Mucosa of rectum (tissue), 2 donors: ENCODE results near the gene CDK9.

Experiments used
- H3K27ac ChIP-seq, 2 donors: one replicate each; pipeline ENCODE4 v1.7.0; 2013; ENCODE audit warnings: inconsistent platforms in 2 of 2, low read depth in 2 of 2, low read length in 2 of 2
- H3K27me3 ChIP-seq, 2 donors: one replicate each; pipeline ENCODE4 v1.7.0; 2013; ENCODE audit warnings: low read length in 2 of 2; ENCODE audit not compliant: control insufficient read depth in 2 of 2, insufficient read depth in 2 of 2
- H3K36me3 ChIP-seq, 2 donors: one replicate each; pipeline ENCODE4 v1.7.0; 2013; ENCODE audit warnings: low read length in 2 of 2; ENCODE audit not compliant: control insufficient read depth in 2 of 2, insufficient read depth in 2 of 2
- H3K4me1 ChIP-seq, 2 donors: one replicate each; pipeline ENCODE4 v1.7.0; 2013; ENCODE audit warnings: low read length in 2 of 2, mild to moderate bottlenecking in 1 of 2; ENCODE audit not compliant: control insufficient read depth in 2 of 2, insufficient read depth in 2 of 2
- H3K4me3 ChIP-seq, 2 donors: one replicate each; pipeline ENCODE4 v1.7.0; 2013; ENCODE audit warnings: low read length in 2 of 2
- H3K9ac ChIP-seq, 2 donors: one replicate each; pipeline ENCODE4 v1.7.0; 2013; ENCODE audit warnings: low read length in 2 of 2, low read depth in 1 of 2, mild to moderate bottlenecking in 1 of 2
- H3K9me3 ChIP-seq, 2 donors: one replicate each; pipeline ENCODE4 v1.7.0; 2013; ENCODE audit warnings: low read length in 2 of 2; ENCODE audit not compliant: control insufficient read depth in 2 of 2
- donor health status: healthy.
- donor health status: Normal muscosa, but diverticular disease.

The CDK9 gene

DNA sequence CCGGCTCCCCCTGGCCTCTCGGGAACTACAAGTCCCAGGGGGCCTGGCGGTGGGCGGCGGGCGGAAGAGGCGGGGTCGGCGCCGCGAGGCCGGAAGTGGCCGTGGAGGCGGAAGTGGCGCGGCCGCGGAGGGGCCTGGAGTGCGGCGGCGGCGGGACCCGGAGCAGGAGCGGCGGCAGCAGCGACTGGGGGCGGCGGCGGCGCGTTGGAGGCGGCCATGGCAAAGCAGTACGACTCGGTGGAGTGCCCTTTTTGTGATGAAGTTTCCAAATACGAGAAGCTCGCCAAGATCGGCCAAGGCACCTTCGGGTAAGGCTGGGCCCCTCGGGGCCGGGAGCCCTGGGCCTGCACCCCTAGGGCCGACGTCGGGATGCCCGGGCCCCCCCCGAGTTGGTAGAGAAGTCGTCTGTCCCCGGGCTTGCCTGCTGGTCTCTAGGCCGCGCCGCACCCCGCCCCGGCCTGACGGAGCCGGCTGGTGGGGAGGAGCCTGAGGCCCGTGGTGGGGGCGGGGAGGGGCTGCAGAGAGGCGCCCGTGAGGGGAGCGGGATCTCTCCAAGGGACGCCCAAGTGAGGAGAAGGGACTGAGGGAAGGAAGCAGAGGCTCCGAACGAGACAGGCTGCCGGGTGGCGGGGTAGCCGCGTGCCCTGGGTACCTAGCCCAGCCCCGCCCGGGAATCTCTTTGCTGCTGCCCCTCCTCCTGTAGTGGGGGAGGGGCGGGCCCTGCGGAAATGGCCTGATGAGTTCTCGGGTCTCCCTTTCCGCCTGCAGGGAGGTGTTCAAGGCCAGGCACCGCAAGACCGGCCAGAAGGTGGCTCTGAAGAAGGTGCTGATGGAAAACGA is at the start of gene CDK9:
Gene CDK9 (plus strand): TSS at position 102 of the 840 bp plus-strand sequence. CDS start 115 bp downstream, at position 217.
- H3K4me3 ChIP-seq: peak within 1 kb of the TSS; percentile 82 to 89
- peak within 1 kb of the TSS; percentile 85 to 91 for H3K9ac ChIP-seq
- H3K27ac ChIP-seq: peak within 1 kb of the TSS; percentile 90 to 94
- H3K36me3 ChIP-seq: peaks cover 39 to 42% of the 10 kb centered on the region in 2 donors
- peaks cover 10 to 18% of the 10 kb centered on the region in 2 donors for H3K4me1 ChIP-seq
- no peaks in the 10 kb centered on the region for H3K9me3 ChIP-seq
- peaks cover 0 to 2% of the 10 kb centered on the region in 2 donors for H3K27me3 ChIP-seq

DNA sequence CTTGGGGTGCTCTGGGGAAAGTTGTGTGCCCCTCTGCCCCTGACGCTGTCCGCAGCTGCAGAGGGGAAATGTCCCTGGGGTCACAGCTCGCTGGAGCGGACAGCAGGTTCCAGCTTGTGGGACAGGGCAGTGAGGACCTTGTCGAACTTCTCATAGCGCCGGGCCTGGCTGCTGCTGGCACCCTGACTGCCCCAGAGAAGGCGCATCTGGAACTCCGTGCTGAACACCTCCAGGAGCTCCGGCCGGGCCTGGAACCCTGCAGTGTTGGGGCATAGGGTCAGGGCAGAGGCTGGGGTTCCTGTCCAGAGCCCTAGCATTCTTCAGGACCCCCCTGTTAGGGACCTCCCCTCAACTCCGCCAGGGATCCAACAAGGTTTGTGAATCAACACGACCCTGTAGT is 47.2 kb upstream of the CDK9 start:
- Histone ChIP-seq H3K4me3 (no peak overlapping the region), H3K9me3 (no peaks in the 10 kb centered on the region), H3K27me3 (peaks cover 2 to 8% of the 10 kb centered on the region in 2 donors), H3K36me3 (peaks cover 0 to 8% of the 10 kb centered on the region in 2 donors), H3K27ac (no peak overlapping the region), H3K9ac (no peak overlapping the region), H3K4me1 (peaks cover 13 to 16% of the 10 kb centered on the region in 2 donors)

DNA sequence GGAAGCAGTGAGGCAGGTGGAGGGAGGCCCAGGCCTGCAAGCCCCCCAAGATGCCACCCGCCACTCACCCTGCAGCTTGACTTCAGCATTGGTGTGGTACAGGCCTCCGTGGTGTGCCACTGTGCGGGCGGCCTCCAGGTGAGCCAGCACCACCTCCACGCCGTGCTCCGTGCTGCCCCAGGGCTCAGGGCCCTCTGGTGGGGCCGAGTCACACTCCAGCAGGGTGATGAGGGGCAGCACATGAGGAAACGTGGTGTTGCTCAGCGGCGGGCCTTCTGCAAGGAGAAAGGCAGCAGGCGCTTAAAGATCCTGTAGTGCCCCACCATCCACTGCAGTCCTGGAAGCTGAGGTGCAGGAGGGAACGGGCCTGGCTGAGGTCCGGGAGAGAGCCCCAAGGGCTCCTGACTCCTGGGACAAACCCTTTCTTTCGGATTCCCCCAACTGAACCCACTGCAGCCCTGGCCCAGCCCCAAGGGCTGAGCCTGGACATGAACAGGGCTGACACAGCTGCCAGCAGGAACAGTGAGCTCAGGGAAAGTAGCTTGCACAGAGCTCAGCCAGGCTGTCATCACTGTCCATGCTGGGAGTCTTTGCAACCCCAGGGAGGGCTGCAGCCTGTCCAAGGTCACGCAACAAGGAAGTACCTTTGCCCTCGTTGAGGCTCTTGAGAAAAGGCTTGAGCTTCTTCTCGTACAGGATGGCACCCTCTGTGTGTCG is 46.1 kb upstream of the CDK9 start:
- peak overlapping the region; percentile 3 to 42 for H3K27ac ChIP-seq
- H3K36me3 ChIP-seq: peaks cover 0 to 11% of the 10 kb centered on the region in 2 donors
- H3K9ac ChIP-seq: no peak overlapping the region
- H3K9me3 ChIP-seq: no peaks in the 10 kb centered on the region
- H3K4me1 ChIP-seq: peaks cover 8 to 9% of the 10 kb centered on the region in 2 donors
- H3K27me3 ChIP-seq: peaks cover 2 to 8% of the 10 kb centered on the region in 2 donors
- H3K4me3 ChIP-seq: no peak overlapping the region

DNA sequence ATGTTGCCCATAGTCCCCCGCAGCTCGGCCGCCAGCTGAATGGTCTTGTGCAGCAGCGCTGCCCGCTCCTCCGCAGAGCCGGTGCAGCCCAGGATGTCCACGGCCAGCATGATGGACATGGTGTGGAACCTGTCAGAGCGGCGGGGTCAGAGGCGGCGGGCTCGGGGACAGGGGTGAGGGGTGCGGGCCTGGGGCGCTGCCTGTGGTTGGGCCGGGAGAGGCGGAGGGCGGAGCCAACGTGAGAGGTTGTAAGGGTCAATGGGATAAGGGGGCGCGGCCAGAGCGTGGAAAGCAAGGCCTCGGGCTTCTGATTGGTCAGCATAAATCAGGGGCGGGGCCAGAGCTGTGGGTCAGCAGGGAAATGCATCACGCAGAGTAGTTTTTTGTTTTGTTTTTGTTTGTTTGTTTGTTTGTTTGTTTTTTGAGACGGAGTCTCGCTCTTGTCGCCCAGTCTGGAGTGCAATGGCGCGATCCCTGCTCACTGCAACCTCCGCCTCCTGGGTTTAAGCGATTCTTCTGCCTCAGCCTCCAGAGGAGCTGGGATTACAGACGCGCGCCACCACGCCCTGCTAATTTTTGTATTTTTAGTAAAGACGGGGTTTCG is 43.9 kb upstream of the CDK9 start:
- H3K9ac ChIP-seq: no peak overlapping the region
- H3K27me3 ChIP-seq: peaks cover 2 to 8% of the 10 kb centered on the region in 2 donors
- peaks cover 5 to 7% of the 10 kb centered on the region in 2 donors for H3K4me1 ChIP-seq
- H3K4me3 ChIP-seq: no peak overlapping the region
- peaks cover 0 to 11% of the 10 kb centered on the region in 2 donors for H3K36me3 ChIP-seq
- H3K27ac ChIP-seq: no peak overlapping the region
- no peaks in the 10 kb centered on the region for H3K9me3 ChIP-seq

DNA sequence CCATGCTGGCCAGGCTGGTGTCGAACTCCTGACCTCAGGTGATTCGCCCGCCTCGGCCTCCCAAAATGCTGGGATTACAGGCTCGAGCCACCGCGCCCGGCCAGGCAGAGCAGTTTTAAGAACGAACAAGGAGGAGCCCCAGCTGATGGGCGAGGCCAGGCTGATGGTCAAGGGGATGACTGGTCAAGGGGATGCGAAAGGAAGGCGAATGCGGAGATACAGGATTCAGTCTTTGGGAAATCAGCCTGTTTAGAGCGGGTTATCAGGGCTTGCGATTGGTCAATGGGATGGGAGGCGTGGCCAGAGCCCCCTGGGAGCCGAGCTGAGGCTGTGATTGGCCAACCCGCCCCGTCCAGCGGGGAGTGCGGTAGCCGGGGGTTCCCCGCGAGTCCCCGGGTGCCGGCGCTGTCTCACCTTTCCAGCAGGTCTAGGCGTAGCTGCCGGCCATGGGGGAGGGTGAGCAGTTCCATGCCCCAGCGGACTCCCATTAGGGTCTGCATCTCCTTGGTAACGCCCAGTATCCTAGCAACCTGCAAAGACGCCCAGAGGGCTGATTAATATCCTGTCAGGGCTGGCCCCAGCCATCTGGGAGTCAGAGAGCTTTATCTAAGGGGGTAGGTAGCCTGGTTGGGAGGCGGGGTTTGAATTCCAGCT is 43.3 kb upstream of the CDK9 start:
- Histone ChIP-seq H3K27ac (no peak overlapping the region), H3K9ac (no peak overlapping the region), H3K9me3 (no peaks in the 10 kb centered on the region), H3K4me1 (peaks cover 5 to 7% of the 10 kb centered on the region in 2 donors), H3K36me3 (peaks cover 0 to 11% of the 10 kb centered on the region in 2 donors), H3K4me3 (no peak overlapping the region), H3K27me3 (peaks cover 2 to 12% of the 10 kb centered on the region in 2 donors)

DNA sequence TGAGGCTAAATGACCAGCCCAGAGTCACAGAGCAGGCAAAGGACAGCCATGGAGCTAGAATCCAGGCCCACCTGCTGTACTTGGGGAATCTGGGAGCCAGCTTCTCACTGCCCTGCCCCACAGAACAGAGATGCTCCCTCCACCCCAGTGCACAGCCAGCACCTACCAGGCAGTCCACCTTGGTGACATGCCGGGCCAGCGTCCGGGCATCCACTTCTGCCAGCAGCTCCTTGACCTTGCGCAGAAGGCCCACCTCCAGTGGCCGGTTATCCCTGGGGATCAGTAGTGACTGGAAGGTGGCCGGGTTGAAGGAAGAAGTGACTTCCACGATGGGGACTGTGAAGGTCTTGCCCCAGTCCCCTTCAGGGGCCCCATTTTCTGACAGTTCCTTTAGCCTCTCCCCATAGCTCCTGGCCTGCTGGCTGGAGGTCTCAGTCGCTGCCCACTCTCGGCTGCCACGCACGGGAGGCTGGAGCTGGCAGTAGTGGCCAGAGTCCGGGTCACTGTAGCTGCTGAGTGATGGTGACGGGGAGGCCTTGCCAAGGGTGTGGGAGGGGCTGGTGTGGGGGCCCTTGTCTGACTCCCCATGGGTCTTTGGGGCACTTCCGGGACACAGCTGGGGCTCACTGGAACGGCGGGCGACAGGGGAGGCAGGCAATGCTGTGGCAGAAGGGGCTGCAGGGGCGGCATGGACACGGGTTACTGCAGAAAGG is 41.3 kb upstream of the CDK9 start:
- Histone ChIP-seq H3K27me3 (peaks cover 2 to 12% of the 10 kb centered on the region in 2 donors), H3K27ac (no peak overlapping the region), H3K4me3 (no peak overlapping the region), H3K9ac (no peak overlapping the region), H3K4me1 (peaks cover 5 to 7% of the 10 kb centered on the region in 2 donors), H3K36me3 (peaks cover 0 to 10% of the 10 kb centered on the region in 2 donors), H3K9me3 (no peaks in the 10 kb centered on the region)

DNA sequence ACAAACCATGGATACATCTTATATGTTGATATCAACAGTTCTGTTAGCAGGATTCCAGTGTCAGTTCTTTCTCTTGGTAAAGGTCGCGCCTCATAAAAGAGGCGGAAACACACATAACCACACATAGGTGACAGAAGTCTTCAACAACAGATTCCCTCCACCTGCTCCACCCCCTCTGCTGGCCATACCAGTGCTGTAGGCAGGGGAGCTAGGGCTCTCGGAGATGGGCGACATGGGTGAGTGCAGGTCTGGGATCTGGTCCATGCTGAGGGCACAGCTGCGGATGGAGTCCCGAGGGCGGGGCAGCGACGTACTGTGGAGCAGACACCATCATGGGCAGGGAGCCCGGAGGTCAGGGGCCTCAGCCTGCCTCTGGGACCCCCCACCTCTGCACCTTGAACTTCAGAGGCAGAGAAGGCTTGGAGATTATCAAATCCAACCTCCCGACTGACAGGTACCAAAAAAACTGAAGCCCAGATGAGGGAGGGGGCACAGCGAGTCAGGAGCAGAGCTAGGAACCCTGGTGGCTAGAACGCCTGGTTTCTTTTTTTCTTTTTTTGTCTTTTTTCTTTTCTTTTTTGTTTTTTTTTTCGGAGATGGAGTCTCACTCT is 38.8 kb upstream of the CDK9 start:
- peaks cover 0 to 12% of the 10 kb centered on the region in 2 donors for H3K27me3 ChIP-seq
- peaks cover 0 to 15% of the 10 kb centered on the region in 2 donors for H3K36me3 ChIP-seq
- no peaks in the 10 kb centered on the region for H3K4me1 ChIP-seq
- no peaks in the 10 kb centered on the region for H3K9me3 ChIP-seq
- H3K4me3 ChIP-seq: no peak overlapping the region
- no peak overlapping the region for H3K27ac ChIP-seq
- no peak overlapping the region for H3K9ac ChIP-seq

DNA sequence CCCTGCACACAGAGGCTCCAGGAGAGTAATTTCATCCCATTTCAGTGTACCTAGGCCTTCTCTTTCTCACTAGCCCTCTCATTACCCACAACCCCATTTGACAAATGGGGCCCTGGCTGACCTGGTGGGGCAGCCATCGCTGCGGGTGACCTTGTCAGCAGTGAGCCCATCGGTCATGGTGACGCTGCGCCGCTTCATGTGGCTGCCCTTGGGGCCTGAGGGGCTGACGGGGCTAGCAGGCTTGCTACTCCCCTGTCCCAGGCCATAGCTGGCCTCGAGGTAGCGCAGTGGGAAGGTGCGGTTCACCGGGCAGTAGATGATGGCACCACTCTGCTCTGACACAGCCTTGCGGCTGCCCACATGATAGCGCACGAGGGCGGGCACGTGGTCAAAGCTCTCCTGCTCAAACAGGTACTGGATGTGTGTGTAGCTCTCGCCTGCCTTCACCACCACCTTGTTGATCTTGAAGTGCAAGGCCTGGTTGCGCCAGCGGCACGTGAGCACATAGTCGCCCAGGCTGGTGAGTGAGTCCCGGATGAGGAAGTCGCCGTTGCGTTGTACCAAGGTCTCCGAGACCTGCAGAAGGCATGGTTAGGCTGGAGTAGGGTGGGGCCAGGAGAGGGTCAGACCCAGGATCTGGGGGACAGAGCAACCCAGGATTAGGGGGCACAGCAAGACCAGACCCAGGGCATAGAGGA is 36.6 kb upstream of the CDK9 start:
- H3K4me3 ChIP-seq: no peak overlapping the region
- H3K9ac ChIP-seq: no peak overlapping the region
- peaks cover 0 to 12% of the 10 kb centered on the region in 2 donors for H3K36me3 ChIP-seq
- H3K4me1 ChIP-seq: no peaks in the 10 kb centered on the region
- no peaks in the 10 kb centered on the region for H3K9me3 ChIP-seq
- H3K27ac ChIP-seq: no peak overlapping the region
- peaks cover 3 to 13% of the 10 kb centered on the region in 2 donors for H3K27me3 ChIP-seq
